ENCODE data around the gene TRPM3. TPM values are rescaled to one million over a fixed set of nuclear protein-coding genes. Genes with fewer than 3 reads are reported as not detected.

TRPM3 gene
- total and polyA plus RNA-seq, 2 of the 13 experiments (the other 11 are each of a cell fraction or from before 2014, with no cell fraction given) = not detected

- no peak for TF ChIP-seq ARID3A (IDR thresholded peaks at IDR 0.05; ENCODE audit: low read depth, low read length)
- TF ChIP-seq RELA (CRISPR knock-in tag; IDR thresholded peaks at IDR 0.05) = no peak
- no peak for TF ChIP-seq ZBTB49 (CRISPR knock-in tag; IDR thresholded peaks at IDR 0.05; ENCODE audit: borderline replicate concordance)
- TF ChIP-seq KDM3A (CRISPR knock-in tag; IDR thresholded peaks at IDR 0.05; ENCODE audit: low read depth) = no peak
- TF ChIP-seq AGO2 (optimal IDR thresholded peaks at IDR 0.05; ENCODE audit: low read depth, low read length) = no peak
Measured at GRCh38 chr9:70594386-70594944, 527.0 kb downstream of the TRPM3 start (continued).

- no peak for DNase-seq (ENCODE audit: low spot score)
- no peak overlapping the region for H3K4me2 ChIP-seq (ENCODE audit: low read depth, low read length)
- no peak for FAIRE-seq
Measured at GRCh38 chr9:70593241-70593640, 528.2 kb downstream of the TRPM3 start.

More at GRCh38 chr9:70593241-70593640, 528.2 kb downstream of the TRPM3 start:
- Histone ChIP-seq H3K27me3 (ENCODE audit: control insufficient read depth in 1 of 2, insufficient read depth in 2 of 2, low read length in 2 of 2) (no peaks in the 10 kb centered on the region; a peak in 1 of 5 replicates), H4K20me1 (ENCODE audit: insufficient read depth, low read length) (no peaks in the 10 kb centered on the region), H3K27ac (ENCODE audit: extremely low read length, insufficient read depth, low read length) (no peak overlapping the region), H2AFZ (ENCODE audit: low read length) (no peak overlapping the region), H3K9ac (ENCODE audit: insufficient read depth, low read depth, low read length) (no peak overlapping the region), H3K4me1 (ENCODE audit: insufficient read depth, low read length) (no peaks in the 10 kb centered on the region), H3K9me3 (ENCODE audit: low read length) (no peaks in the 10 kb centered on the region), H3K36me3 (replicated peaks in 1 of 2; ENCODE audit: control insufficient read depth in 1 of 2, insufficient read depth in 2 of 2, low read length in 2 of 2) (no peaks in the 10 kb centered on the region), H3K79me2 (ENCODE audit: insufficient read depth, low read length) (no peaks in the 10 kb centered on the region), H3K4me3 (replicated peaks in 1 of 3; ENCODE audit: insufficient read depth in 1 of 3, low read depth in 2 of 3, low read length in 3 of 3) (no peak overlapping the region)
- POLR2A ChIA-PET = no interaction called here
- no peak for ATAC-seq
- in situ Hi-C loops (cut with HindIII; ENCODE audit: extremely low pct_ligation_motif_present, low pct_unique_long_range_greater_than_20kb) (no loop called here), intact Hi-C loops (cut with micrococcal nuclease; ENCODE audit: unreplicated experiment) (loop anchor here (5.0 kb wide), 1 partner anchor 81 kb away; no protein-coding TSS in a partner anchor)
- BruUV-seq (replicated peaks) = no TSS peak
- TF ChIP-seq ZFAT (CRISPR knock-in tag; conservative IDR thresholded peaks at IDR 0.05) (no peak), ZBTB25 (CRISPR knock-in tag; IDR thresholded peaks at IDR 0.05) (no peak), THAP8 (CRISPR knock-in tag; IDR thresholded peaks at IDR 0.05; ENCODE audit: borderline replicate concordance) (no peak), ETV6 (CRISPR knock-in tag; conservative IDR thresholded peaks at IDR 0.05) (no peak)
- CTCF ChIA-PET (ENCODE audit: low intra/inter-chr PET ratio, low total read pairs) = no interaction called here

Data from HepG2 (cell line).